PFSK-1 (cell line): Measurements from ENCODE around the gene GNAT3.

Experiments used
- POLR2AphosphoS5 ChIP-seq: IDR thresholded peaks from 2 replicates; pipeline ENCODE4 v1.6.1; 2012; ENCODE audit warnings: low read depth, mild to moderate bottlenecking, control low read depth, low read length, moderate library complexity
- TAF1 ChIP-seq: IDR thresholded peaks from 2 replicates; pipeline ENCODE4 v1.6.1; 2012; ENCODE audit warnings: low read length, control low read depth, borderline replicate concordance; ENCODE audit not compliant: insufficient read depth
- TF ChIP-seq, protein P1 (sequence below), 2 experiments: IDR thresholded peaks; 2 replicates each; pipeline versions ENCODE4 v1.6.1 to v1.8.0; 2011 to 2012; ENCODE audit warnings: low read depth in 2 of 2, low read length in 2 of 2, control low read depth in 1 of 2, inconsistent platforms in 1 of 2, mild to moderate bottlenecking in 1 of 2, moderate library complexity in 1 of 2; ENCODE audit not compliant: insufficient read depth in 1 of 2

DNA sequence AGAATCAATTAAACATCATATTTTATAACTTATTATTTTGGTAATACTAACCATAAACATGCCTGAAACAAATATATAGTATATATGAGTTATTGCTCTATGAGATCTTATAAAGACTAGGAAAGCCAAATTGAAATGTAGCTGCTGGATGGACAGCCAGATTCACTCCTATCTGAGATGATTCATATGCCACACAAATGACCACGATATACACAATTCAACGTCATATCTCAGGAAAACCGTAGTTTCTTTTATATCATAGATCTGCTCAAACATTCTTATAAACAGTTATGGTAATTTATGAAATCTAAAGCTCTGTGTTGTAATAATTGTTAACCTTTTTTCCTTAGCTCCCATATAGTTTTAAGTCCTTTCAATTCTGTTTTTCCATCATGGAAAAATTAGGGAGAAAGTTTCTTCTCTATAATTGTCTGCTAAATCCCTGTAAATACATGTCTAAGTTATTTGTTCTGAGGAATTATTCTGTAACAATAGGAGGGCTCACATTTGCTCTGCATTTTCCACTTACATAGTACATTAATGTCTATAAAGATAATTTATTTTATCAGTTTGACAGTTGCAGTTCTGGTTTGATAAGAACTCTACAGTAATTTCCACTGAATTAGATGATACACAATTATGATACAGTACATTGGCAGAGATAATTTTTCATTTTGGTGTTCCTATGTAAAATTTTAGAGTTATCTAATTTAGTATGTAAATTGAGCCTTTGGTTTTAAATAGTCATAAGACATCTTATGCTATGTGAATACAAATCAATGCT lies 42.7 kb downstream of the GNAT3 start:
- TF ChIP-seq, protein P1, sequence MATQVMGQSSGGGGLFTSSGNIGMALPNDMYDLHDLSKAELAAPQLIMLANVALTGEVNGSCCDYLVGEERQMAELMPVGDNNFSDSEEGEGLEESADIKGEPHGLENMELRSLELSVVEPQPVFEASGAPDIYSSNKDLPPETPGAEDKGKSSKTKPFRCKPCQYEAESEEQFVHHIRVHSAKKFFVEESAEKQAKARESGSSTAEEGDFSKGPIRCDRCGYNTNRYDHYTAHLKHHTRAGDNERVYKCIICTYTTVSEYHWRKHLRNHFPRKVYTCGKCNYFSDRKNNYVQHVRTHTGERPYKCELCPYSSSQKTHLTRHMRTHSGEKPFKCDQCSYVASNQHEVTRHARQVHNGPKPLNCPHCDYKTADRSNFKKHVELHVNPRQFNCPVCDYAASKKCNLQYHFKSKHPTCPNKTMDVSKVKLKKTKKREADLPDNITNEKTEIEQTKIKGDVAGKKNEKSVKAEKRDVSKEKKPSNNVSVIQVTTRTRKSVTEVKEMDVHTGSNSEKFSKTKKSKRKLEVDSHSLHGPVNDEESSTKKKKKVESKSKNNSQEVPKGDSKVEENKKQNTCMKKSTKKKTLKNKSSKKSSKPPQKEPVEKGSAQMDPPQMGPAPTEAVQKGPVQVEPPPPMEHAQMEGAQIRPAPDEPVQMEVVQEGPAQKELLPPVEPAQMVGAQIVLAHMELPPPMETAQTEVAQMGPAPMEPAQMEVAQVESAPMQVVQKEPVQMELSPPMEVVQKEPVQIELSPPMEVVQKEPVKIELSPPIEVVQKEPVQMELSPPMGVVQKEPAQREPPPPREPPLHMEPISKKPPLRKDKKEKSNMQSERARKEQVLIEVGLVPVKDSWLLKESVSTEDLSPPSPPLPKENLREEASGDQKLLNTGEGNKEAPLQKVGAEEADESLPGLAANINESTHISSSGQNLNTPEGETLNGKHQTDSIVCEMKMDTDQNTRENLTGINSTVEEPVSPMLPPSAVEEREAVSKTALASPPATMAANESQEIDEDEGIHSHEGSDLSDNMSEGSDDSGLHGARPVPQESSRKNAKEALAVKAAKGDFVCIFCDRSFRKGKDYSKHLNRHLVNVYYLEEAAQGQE (IDR thresholded peaks at IDR 0.05; ENCODE audit: insufficient read depth in 1 of 2, low read depth in 2 of 2, low read length in 2 of 2): no peak
- TF ChIP-seq TAF1 (no peak), POLR2AphosphoS5 (no peak)
